GM23248 (cell line): Measurements from ENCODE around the gene TMEM72. TPM values are rescaled to one million over a fixed set of nuclear protein-coding genes. Genes with fewer than 3 reads are reported as not detected.

Source experiments
- DNase-seq: peaks from one replicate; pipeline ENCODE4 v3.0.0-alpha.2; 2015
- H2AFZ ChIP-seq: fragments of 200-600 bp; sonication (generic); 2 replicates; pipeline ENCODE4 v1.6.1; 2016; ENCODE audit warnings: antibody characterized with exemption
- H3F3A ChIP-seq: fragments of 200-600 bp; sonication (generic); 2 replicates; pipeline ENCODE4 v1.6.1; 2016; ENCODE audit warnings: mild to moderate bottlenecking, antibody characterized with exemption, mixed run types; ENCODE audit not compliant: insufficient read depth
- H3K27ac ChIP-seq: fragments of 200-600 bp; sonication (generic); 2 replicates; pipeline ENCODE4 v1.5.1; 2016; ENCODE audit warnings: mild to moderate bottlenecking
- H3K27me3 ChIP-seq: fragments of 200-600 bp; sonication (generic); replicated peaks from 2 replicates; pipeline ENCODE4 v1.6.1; 2016; ENCODE audit warnings: mild to moderate bottlenecking; ENCODE audit not compliant: insufficient read depth
- H3K36me3 ChIP-seq: fragments of 200-600 bp; sonication (generic); 2 replicates; pipeline ENCODE4 v1.6.1; 2016; ENCODE audit warnings: low read depth, mild to moderate bottlenecking
- H3K4me1 ChIP-seq: fragments of 200-600 bp; sonication (generic); 2 replicates; pipeline ENCODE4 v1.6.1; 2016; ENCODE audit warnings: mild to moderate bottlenecking; ENCODE audit not compliant: insufficient read depth
- H3K4me2 ChIP-seq: fragments of 200-600 bp; sonication (generic); one replicate; pipeline ENCODE4 v1.6.1; 2016; ENCODE audit warnings: mild to moderate bottlenecking; ENCODE audit not compliant: unreplicated experiment
- H3K4me3 ChIP-seq: fragments of 200-600 bp; sonication (generic); 2 replicates; pipeline ENCODE4 v1.5.1; 2016; ENCODE audit warnings: mild to moderate bottlenecking
- H3K79me2 ChIP-seq: fragments of 200-600 bp; sonication (generic); 2 replicates; pipeline ENCODE4 v1.6.1; 2016; ENCODE audit warnings: mild to moderate bottlenecking; ENCODE audit not compliant: insufficient read depth
- H3K9ac ChIP-seq: fragments of 200-600 bp; sonication (generic); 2 replicates; pipeline ENCODE4 v1.6.1; 2016; ENCODE audit warnings: mild to moderate bottlenecking
- H3K9me2 ChIP-seq: fragments of 200-600 bp; sonication (generic); 2 replicates; pipeline ENCODE4 v1.6.1; 2016; ENCODE audit warnings: mixed run types, mild to moderate bottlenecking, moderate library complexity; ENCODE audit not compliant: insufficient read depth
- H3K9me3 ChIP-seq: fragments of 200-600 bp; sonication (generic); one replicate; pipeline ENCODE4 v1.6.1; 2017; ENCODE audit warnings: low read depth
- H4K20me1 ChIP-seq: fragments of 200-600 bp; sonication (generic); 2 replicates; pipeline ENCODE4 v1.6.0; 2016; ENCODE audit not compliant: insufficient read depth
- EZH2 ChIP-seq: fragments of 200-600 bp; sonication (generic); IDR thresholded peaks from 2 replicates; pipeline ENCODE4 v1.6.1; 2018; ENCODE audit warnings: antibody characterized with exemption, mild to moderate bottlenecking; ENCODE audit not compliant: insufficient read depth, poor library complexity, severe bottlenecking
- EZH2phosphoT487 ChIP-seq: fragments of 200-600 bp; sonication (generic); IDR thresholded peaks from 2 replicates; pipeline ENCODE4 v1.6.1; 2018; ENCODE audit warnings: antibody characterized with exemption, moderate library complexity, mild to moderate bottlenecking, low read depth; ENCODE audit not compliant: insufficient read depth
- WGBS, 2 experiments: methylation state at CpG; one replicate each; pipeline ENCODE4 v1.1.6; 2015 to 2017; ENCODE audit warnings: low lambda C conversion rate in 2 of 2, low coverage in 1 of 2; ENCODE audit errors: missing lambda C conversion rate in 2 of 2; 5-methylcytosine and 5-hydroxymethylcytosine counted together
- in situ Hi-C: fragments of 300-500 bp; cut with MboI; formaldehyde crosslinking; loops from 2 replicates; pipeline ENCODE4 v1.15.0; 2020
- polyA plus RNA-seq: library from polyadenylated mRNA; unstranded; fragments of >200 nt; fragmentation: Nextera tagmentation; extraction: Ambion mirVana; gene quantifications from 2 replicates; pipeline ENCODE4 v1.2.1, GENCODE V29; 2016
- total RNA-seq: library from RNA; depleted of rRNA; stranded (reverse); fragments of >200 nt; shearing (Covaris generic); gene quantifications from 2 replicates; pipeline ENCODE4 v1.2.3, GENCODE V29; 2014

The TMEM72 gene
- total and polyA plus RNA-seq, 2 experiments from 2014 or later = not detected

GRCh38 chr10:44980309-44981171 lies 69.4 kb downstream of the TMEM72 start:
- Histone ChIP-seq H3K9ac (peak overlapping the region; percentile 65), H3F3A (peaks cover 18% of the 10 kb centered on the region; the same call in 1 of the 2 replicates), H3K9me2 (no peaks in the 10 kb centered on the region), H2AFZ (peak overlapping the region; percentile 86), H4K20me1 (no peaks in the 10 kb centered on the region), H3K4me1 (peaks cover 49% of the 10 kb centered on the region), H3K9me3 (no peaks in the 10 kb centered on the region), H3K4me2 (peak overlapping the region; percentile 72), H3K27ac (peak overlapping the region; percentile 86), H3K4me3 (no peak overlapping the region), H3K27me3 (no peaks in the 10 kb centered on the region), H3K79me2 (no peaks in the 10 kb centered on the region), H3K36me3 (no peaks in the 10 kb centered on the region)
- DNase-seq = peak; percentile 49
- TF ChIP-seq EZH2phosphoT487 = no peak
- no peak for TF ChIP-seq EZH2
- 79 to 80% methylated on average over 12 to 14 of the region's 14 CpGs for WGBS, 2 experiments
- in situ Hi-C loops = loop anchor here (25.0 kb wide), 1 partner anchor 1318 kb away; no protein-coding TSS in a partner anchor

- peak overlapping the region; percentile 65 for H3K9ac ChIP-seq
- H3K36me3 ChIP-seq = no peaks in the 10 kb centered on the region
- in situ Hi-C loops = loop anchor here (25.0 kb wide), 1 partner anchor 1319 kb away; no protein-coding TSS in a partner anchor
- H3K27ac ChIP-seq = peak overlapping the region; percentile 86
- no peaks in the 10 kb centered on the region for H4K20me1 ChIP-seq
- peak; percentile 95 for DNase-seq
- WGBS, 2 experiments = 29 to 30% methylated on average over 11 of the region's 11 CpGs
- H3K4me2 ChIP-seq = peak overlapping the region; percentile 72
- no peaks in the 10 kb centered on the region for H3K79me2 ChIP-seq
- no peaks in the 10 kb centered on the region for H3K27me3 ChIP-seq
- no peaks in the 10 kb centered on the region for H3K9me2 ChIP-seq
- no peaks in the 10 kb centered on the region for H3K9me3 ChIP-seq
- H3K4me1 ChIP-seq = peaks cover 45% of the 10 kb centered on the region
- no peak for TF ChIP-seq EZH2
- no peak for TF ChIP-seq EZH2phosphoT487
- H3K4me3 ChIP-seq = peak overlapping the region; percentile 48
- peak overlapping the region; percentile 86 for H2AFZ ChIP-seq
- peaks cover 18% of the 10 kb centered on the region; the same call in 1 of the 2 replicates for H3F3A ChIP-seq
These were observed 70.3 kb downstream of the TMEM72 start for GRCh38 chr10:44981172-44982113.

- H3K27me3 ChIP-seq = no peaks in the 10 kb centered on the region
- H3K9me2 ChIP-seq = no peaks in the 10 kb centered on the region
- no peaks in the 10 kb centered on the region for H3K9me3 ChIP-seq
- H3K36me3 ChIP-seq = no peaks in the 10 kb centered on the region
- peak overlapping the region; percentile 65 for H3K9ac ChIP-seq
- H3K4me2 ChIP-seq = no peak overlapping the region
- no peaks in the 10 kb centered on the region for H3K79me2 ChIP-seq
- H3K4me1 ChIP-seq = peaks cover 45% of the 10 kb centered on the region
- WGBS, 2 experiments = 95 to 98% methylated on average over 8 to 9 of the region's 9 CpGs
- TF ChIP-seq EZH2phosphoT487 = no peak
- no peak for TF ChIP-seq EZH2
- H3K4me3 ChIP-seq = no peak overlapping the region
- in situ Hi-C loops = loop anchor here (25.0 kb wide), 1 partner anchor 1320 kb away; no protein-coding TSS in a partner anchor
- DNase-seq = no peak
- H3K27ac ChIP-seq = peak overlapping the region; percentile 86
- H4K20me1 ChIP-seq = no peaks in the 10 kb centered on the region
- H3F3A ChIP-seq = peaks cover 18% of the 10 kb centered on the region; the same call in 1 of the 2 replicates
- peak overlapping the region; percentile 86; the same call in 1 of the 2 replicates for H2AFZ ChIP-seq
These were observed 71.0 kb downstream of the TMEM72 start for GRCh38 chr10:44982114-44982460.

- H2AFZ ChIP-seq = no peak overlapping the region
- H3K4me3 ChIP-seq = no peak overlapping the region
- H3F3A ChIP-seq = peaks cover 18% of the 10 kb centered on the region; the same call in 1 of the 2 replicates
- peaks cover 45% of the 10 kb centered on the region for H3K4me1 ChIP-seq
- H3K27me3 ChIP-seq = no peaks in the 10 kb centered on the region
- no peak overlapping the region for H3K4me2 ChIP-seq
- no peak for DNase-seq
- TF ChIP-seq EZH2phosphoT487 (no peak), EZH2 (no peak)
- in situ Hi-C loops = loop anchor here (25.0 kb wide), 1 partner anchor 1320 kb away; no protein-coding TSS in a partner anchor
- WGBS, 2 experiments = 88 to 98% methylated on average over 9 of the region's 9 CpGs
- H3K9me2 ChIP-seq = no peaks in the 10 kb centered on the region
- no peak overlapping the region for H3K27ac ChIP-seq
- no peaks in the 10 kb centered on the region for H4K20me1 ChIP-seq
- H3K79me2 ChIP-seq = no peaks in the 10 kb centered on the region
- no peak overlapping the region for H3K9ac ChIP-seq
- no peaks in the 10 kb centered on the region for H3K9me3 ChIP-seq
- no peaks in the 10 kb centered on the region for H3K36me3 ChIP-seq
These were observed 71.4 kb downstream of the TMEM72 start for GRCh38 chr10:44982496-44982895.
